GM12878 (cell line): ENCODE data around the gene SORBS2. TPM values are rescaled to one million over a fixed set of nuclear protein-coding genes. Genes with fewer than 3 reads are reported as not detected.

Source experiments
- ATAC-seq: fragments of 200-7000 bp; cut with Tn5 transposase; 3 replicates; pipeline ENCODE4 v1.9.1; 2020; ENCODE audit warnings: mild to moderate bottlenecking, moderate library complexity
- BruUV-seq: library from RNA; stranded (reverse); fragments of 400-500 nt; replicated peaks from 2 replicates; lab custom pipeline; 2021; lab: Mats Ljungman, UMichigan
- CTCF ChIA-PET: fragments of 300-600 bp; sonication (Branson Sonifier 250); formaldehyde crosslinking; extraction: SDS; loops from one replicate; lab custom pipeline; 2021; ENCODE audit warnings: inconsistent platforms; lab: Yijun Ruan, JAX
- POLR2A ChIA-PET: fragments of 350-600 bp; formaldehyde crosslinking; extraction: SDS; loops from one replicate; lab custom pipeline; 2021; ENCODE audit warnings: inconsistent platforms; lab: Charles Lee
- RAD21 ChIA-PET: fragments of 300-600 bp; sonication (Branson Sonifier 250); formaldehyde crosslinking; loops from one replicate; lab custom pipeline; 2023; ENCODE audit warnings: antibody characterized with exemption; ENCODE audit not compliant: unreplicated experiment; lab: Charles Lee
- SMC1A ChIA-PET: fragments of 300-600 bp; sonication (Branson Sonifier 250); formaldehyde crosslinking; loops from one replicate; lab custom pipeline; 2023; ENCODE audit not compliant: unreplicated experiment, uncharacterized antibody; lab: Charles Lee
- DNase-seq: peaks from one replicate; pipeline ENCODE4 v3.0.0-alpha.2; 2011; ENCODE audit warnings: low read depth, low spot score
- FAIRE-seq: peaks from 3 replicates; lab custom pipeline; 2011; peaks lifted over from hg19 to GRCh38; lab: Jason Lieb, UNC
- H2AFZ ChIP-seq: 2 replicates; pipeline ENCODE4 v1.6.0; 2011; ENCODE audit warnings: low read depth, low read length, control low read depth; ENCODE audit not compliant: control insufficient read depth
- H3K27ac ChIP-seq: 2 replicates; pipeline ENCODE4 v1.5.1; 2011; ENCODE audit warnings: control low read depth; ENCODE audit not compliant: control insufficient read depth, insufficient read depth
- H3K27me3 ChIP-seq, 2 experiments: replicated peaks in 1 of 2; 2 replicates each; pipeline versions ENCODE4 v1.6.0 to v1.6.1; 2011; ENCODE audit warnings: low read length in 1 of 2; ENCODE audit not compliant: control insufficient read depth in 2 of 2, insufficient read depth in 2 of 2
- H3K36me3 ChIP-seq, 2 experiments: 2 replicates each; pipeline ENCODE4 v1.5.1; 2011; ENCODE audit warnings: low read length in 1 of 2; ENCODE audit not compliant: control insufficient read depth in 2 of 2, insufficient read depth in 2 of 2
- H3K4me1 ChIP-seq: 2 replicates; pipeline ENCODE4 v1.6.1; 2011; ENCODE audit warnings: mild to moderate bottlenecking, low read length, moderate library complexity, mixed read lengths; ENCODE audit not compliant: control insufficient read depth, insufficient read depth
- H3K4me2 ChIP-seq: 2 replicates; pipeline ENCODE4 v1.6.0; 2011; ENCODE audit warnings: control low read depth; ENCODE audit not compliant: control insufficient read depth, insufficient read depth
- H3K4me3 ChIP-seq: fragments of 200-600 bp; sonication (generic); 2 replicates; pipeline ENCODE4 v1.5.1; 2016
- H3K79me2 ChIP-seq: 2 replicates; pipeline ENCODE4 v1.6.0; 2011; ENCODE audit warnings: low read length; ENCODE audit not compliant: control insufficient read depth, insufficient read depth
- H3K9ac ChIP-seq: 2 replicates; pipeline ENCODE4 v1.8.0; 2011; ENCODE audit warnings: low read length, control low read depth, mixed read lengths; ENCODE audit not compliant: control insufficient read depth, insufficient read depth
- H3K9me3 ChIP-seq: replicated peaks from 3 replicates; pipeline ENCODE4 v1.5.1; 2011; ENCODE audit warnings: mild to moderate bottlenecking, low read length; ENCODE audit not compliant: control insufficient read depth, insufficient read depth
- H4K20me1 ChIP-seq: 2 replicates; pipeline ENCODE4 v1.6.0; 2011; ENCODE audit not compliant: control insufficient read depth, insufficient read depth
- BCL3 ChIP-seq: IDR thresholded peaks from 2 replicates; pipeline ENCODE4 v1.6.1; 2011; ENCODE audit warnings: borderline replicate concordance, low read depth, mild to moderate bottlenecking, moderate library complexity, low read length; ENCODE audit not compliant: insufficient read depth, poor library complexity, severe bottlenecking
- BCLAF1 ChIP-seq: fragments of 450-650 bp; IDR thresholded peaks from 2 replicates; pipeline ENCODE4 v1.6.1; 2017; ENCODE audit warnings: antibody characterized with exemption, mild to moderate bottlenecking, moderate library complexity
- E2F8 ChIP-seq: fragments of 450-650 bp; IDR thresholded peaks from 2 replicates; pipeline ENCODE4 v1.6.1; 2018; ENCODE audit warnings: mild to moderate bottlenecking, low read depth, moderate library complexity; ENCODE audit not compliant: partially characterized antibody
- EZH2 ChIP-seq: IDR thresholded peaks from 2 replicates; pipeline ENCODE4 v1.6.1; 2012; ENCODE audit warnings: low read depth, mild to moderate bottlenecking, control low read depth, inconsistent platforms, low read length, borderline replicate concordance; ENCODE audit not compliant: control insufficient read depth
- GATAD2B ChIP-seq: fragments of 450-650 bp; conservative IDR thresholded peaks from 2 replicates; pipeline ENCODE4 v1.6.1; 2017; ENCODE audit warnings: low read depth, mild to moderate bottlenecking, moderate library complexity
- HCFC1 ChIP-seq: fragments of 150-350 bp; IDR thresholded peaks from 2 replicates; pipeline ENCODE4 v1.6.1; 2014; ENCODE audit warnings: low read length
- HDAC6 ChIP-seq: fragments of 200-600 bp; sonication (generic); IDR thresholded peaks from one replicate; pipeline ENCODE4 v1.8.0; 2017; ENCODE audit warnings: antibody characterized with exemption; ENCODE audit not compliant: unreplicated experiment
- HDGF ChIP-seq: fragments of 450-650 bp; IDR thresholded peaks from 2 replicates; pipeline ENCODE4 v1.6.1; 2016; ENCODE audit warnings: antibody characterized with exemption
- NR2F1 ChIP-seq: fragments of 450-650 bp; conservative IDR thresholded peaks from 2 replicates; pipeline ENCODE4 v1.6.1; 2017; ENCODE audit warnings: mild to moderate bottlenecking
- RB1 ChIP-seq: fragments of 450-650 bp; formaldehyde crosslinking; IDR thresholded peaks from 2 replicates; pipeline ENCODE4 v1.6.1; 2017; ENCODE audit warnings: mild to moderate bottlenecking, borderline replicate concordance
- RELA ChIP-seq: fragments of 450-650 bp; IDR thresholded peaks from 2 replicates; pipeline ENCODE4 v1.8.0; 2014; ENCODE audit warnings: borderline replicate concordance; ENCODE audit not compliant: partially characterized antibody
- SMC3 ChIP-seq: IDR thresholded peaks from 2 replicates; pipeline ENCODE4 v1.6.1; 2011; ENCODE audit warnings: low read length, improper control_type of control experiment, borderline replicate concordance
- USF2 ChIP-seq: IDR thresholded peaks from 2 replicates; pipeline ENCODE4 v1.6.1; 2011; ENCODE audit warnings: low read depth, low read length, improper control_type of control experiment, borderline replicate concordance
- YBX1 ChIP-seq: fragments of 450-650 bp; IDR thresholded peaks from 2 replicates; pipeline ENCODE4 v1.6.1; 2016; ENCODE audit warnings: antibody characterized with exemption
- ZNF24 ChIP-seq: fragments of 450-650 bp; IDR thresholded peaks from 2 replicates; pipeline ENCODE4 v1.6.1; 2017; ENCODE audit warnings: antibody characterized with exemption, mild to moderate bottlenecking
- whole genome bisulfite sequencing: methylation state at CpG from one replicate; pipeline ENCODE4 v1.1.6; 2016; ENCODE audit warnings: low lambda C conversion rate; ENCODE audit not compliant: insufficient replicate concordance, insufficient coverage; ENCODE audit errors: missing lambda C conversion rate; 5-methylcytosine and 5-hydroxymethylcytosine counted together
- in situ Hi-C: fragments of 300-500 bp; cut with MboI; formaldehyde crosslinking; loops from 9 replicates; pipeline ENCODE4 v1.14.3; 2018; ENCODE audit warnings: mixed read lengths
- intact Hi-C: fragments of 100-400 bp; cut with micrococcal nuclease; formaldehyde crosslinking; loops from one replicate; pipeline ENCODE4 v1.14.2; 2022; ENCODE audit not compliant: unreplicated experiment
- polyA plus RNA-seq, 11 experiments: library from polyadenylated mRNA; depleted of rRNA in 4 of 11; unstranded in 6 of 11; stranded (reverse) in 5 of 11; fragments of >200 nt; fragmentation: Nextera tagmentation in 4 of 11; fragmentation: Illumina TruSeq in 1 of 11; extraction: Ambion mirVana in 4 of 11; extraction: Trizol in 1 of 11; gene quantifications; 1 replicate in 1 of 11; 2 replicates in 10 of 11; pipeline versions ENCODE4 v1.2.1 to v1.2.3, GENCODE V29; 2011 to 2016; ENCODE audit warnings: inconsistent platforms in 2 of 11, missing spikeins in 2 of 11, low read depth in 1 of 11
- total RNA-seq, 4 experiments: library from RNA; depleted of rRNA in 3 of 4; stranded (reverse); fragments of >200 nt in 3 of 4; fragmentation: Illumina TruSeq in 1 of 4; extraction: Trizol in 1 of 4; gene quantifications; 2 replicates each; pipeline versions ENCODE4 v1.2.1 to v1.2.3, GENCODE V29; 2013 to 2021

The SORBS2 gene
- total and polyA plus RNA-seq, 10 of the 15 experiments (the other 5 are each of a cell fraction or from before 2014, with no cell fraction given) = 0.06 to 3.0 (median 0.79) TPM

GRCh38 chr4:185859111-185859510 lies 47.1 kb upstream of the SORBS2 start:
- H3K27ac ChIP-seq = no peak overlapping the region
- H3K9me3 ChIP-seq = no peaks in the 10 kb centered on the region; the same call in 1 of the 3 replicates
- H2AFZ ChIP-seq = no peak overlapping the region
- DNase-seq = no peak
- H3K4me1 ChIP-seq = no peaks in the 10 kb centered on the region
- CTCF ChIA-PET = no interaction called here
- RAD21 ChIA-PET = no interaction called here
- no peaks in the 10 kb centered on the region; a peak in 1 of 4 replicates for H3K27me3 ChIP-seq
- BruUV-seq = no TSS peak
- H4K20me1 ChIP-seq = no peaks in the 10 kb centered on the region
- no peaks in the 10 kb centered on the region for H3K36me3 ChIP-seq
- no peak overlapping the region for H3K4me2 ChIP-seq
- no peak overlapping the region for H3K9ac ChIP-seq
- in situ Hi-C loops = no loop called here
- POLR2A ChIA-PET = no interaction called here
- no peaks in the 10 kb centered on the region for H3K79me2 ChIP-seq
- ATAC-seq = no peak
- intact Hi-C loops = no loop called here
- 30% methylated on average over 7 of the region's 7 CpGs for WGBS
- SMC1A ChIA-PET = no interaction called here
- no peak overlapping the region for H3K4me3 ChIP-seq
- no peak for FAIRE-seq
- TF ChIP-seq HDGF (no peak), E2F8 (no peak), HDAC6 (no peak), EZH2 (no peak), YBX1 (no peak), ZNF24 (no peak), BCL3 (no peak), GATAD2B (no peak), SMC3 (no peak), BCLAF1 (no peak), RB1 (no peak), HCFC1 (no peak), RELA (no peak), USF2 (no peak), NR2F1 (no peak)
